GM23248 (cell line): ENCODE measurements around the gene RNF19B. TPM values are rescaled to one million over a fixed set of nuclear protein-coding genes. Genes with fewer than 3 reads are reported as not detected.

Experiments used
- DNase-seq: peaks from one replicate; pipeline ENCODE4 v3.0.0-alpha.2; 2015
- H2AFZ ChIP-seq: fragments of 200-600 bp; sonication (generic); 2 replicates; pipeline ENCODE4 v1.6.1; 2016; ENCODE audit warnings: antibody characterized with exemption
- H3F3A ChIP-seq: fragments of 200-600 bp; sonication (generic); 2 replicates; pipeline ENCODE4 v1.6.1; 2016; ENCODE audit warnings: mild to moderate bottlenecking, antibody characterized with exemption, mixed run types; ENCODE audit not compliant: insufficient read depth
- H3K27ac ChIP-seq: fragments of 200-600 bp; sonication (generic); 2 replicates; pipeline ENCODE4 v1.5.1; 2016; ENCODE audit warnings: mild to moderate bottlenecking
- H3K27me3 ChIP-seq: fragments of 200-600 bp; sonication (generic); replicated peaks from 2 replicates; pipeline ENCODE4 v1.6.1; 2016; ENCODE audit warnings: mild to moderate bottlenecking; ENCODE audit not compliant: insufficient read depth
- H3K36me3 ChIP-seq: fragments of 200-600 bp; sonication (generic); 2 replicates; pipeline ENCODE4 v1.6.1; 2016; ENCODE audit warnings: low read depth, mild to moderate bottlenecking
- H3K4me1 ChIP-seq: fragments of 200-600 bp; sonication (generic); 2 replicates; pipeline ENCODE4 v1.6.1; 2016; ENCODE audit warnings: mild to moderate bottlenecking; ENCODE audit not compliant: insufficient read depth
- H3K4me2 ChIP-seq: fragments of 200-600 bp; sonication (generic); one replicate; pipeline ENCODE4 v1.6.1; 2016; ENCODE audit warnings: mild to moderate bottlenecking; ENCODE audit not compliant: unreplicated experiment
- H3K4me3 ChIP-seq: fragments of 200-600 bp; sonication (generic); 2 replicates; pipeline ENCODE4 v1.5.1; 2016; ENCODE audit warnings: mild to moderate bottlenecking
- H3K79me2 ChIP-seq: fragments of 200-600 bp; sonication (generic); 2 replicates; pipeline ENCODE4 v1.6.1; 2016; ENCODE audit warnings: mild to moderate bottlenecking; ENCODE audit not compliant: insufficient read depth
- H3K9ac ChIP-seq: fragments of 200-600 bp; sonication (generic); 2 replicates; pipeline ENCODE4 v1.6.1; 2016; ENCODE audit warnings: mild to moderate bottlenecking
- H3K9me2 ChIP-seq: fragments of 200-600 bp; sonication (generic); 2 replicates; pipeline ENCODE4 v1.6.1; 2016; ENCODE audit warnings: mixed run types, mild to moderate bottlenecking, moderate library complexity; ENCODE audit not compliant: insufficient read depth
- H3K9me3 ChIP-seq: fragments of 200-600 bp; sonication (generic); one replicate; pipeline ENCODE4 v1.6.1; 2017; ENCODE audit warnings: low read depth
- H4K20me1 ChIP-seq: fragments of 200-600 bp; sonication (generic); 2 replicates; pipeline ENCODE4 v1.6.0; 2016; ENCODE audit not compliant: insufficient read depth
- EZH2 ChIP-seq: fragments of 200-600 bp; sonication (generic); IDR thresholded peaks from 2 replicates; pipeline ENCODE4 v1.6.1; 2018; ENCODE audit warnings: antibody characterized with exemption, mild to moderate bottlenecking; ENCODE audit not compliant: insufficient read depth, poor library complexity, severe bottlenecking
- EZH2phosphoT487 ChIP-seq: fragments of 200-600 bp; sonication (generic); IDR thresholded peaks from 2 replicates; pipeline ENCODE4 v1.6.1; 2018; ENCODE audit warnings: antibody characterized with exemption, moderate library complexity, mild to moderate bottlenecking, low read depth; ENCODE audit not compliant: insufficient read depth
- WGBS, 2 experiments: methylation state at CpG; one replicate each; pipeline ENCODE4 v1.1.6; 2015 to 2017; ENCODE audit warnings: low lambda C conversion rate in 2 of 2, low coverage in 1 of 2; ENCODE audit errors: missing lambda C conversion rate in 2 of 2; 5-methylcytosine and 5-hydroxymethylcytosine counted together
- in situ Hi-C: fragments of 300-500 bp; cut with MboI; formaldehyde crosslinking; loops from 2 replicates; pipeline ENCODE4 v1.15.0; 2020
- polyA plus RNA-seq: library from polyadenylated mRNA; unstranded; fragments of >200 nt; fragmentation: Nextera tagmentation; extraction: Ambion mirVana; gene quantifications from 2 replicates; pipeline ENCODE4 v1.2.1, GENCODE V29; 2016
- total RNA-seq: library from RNA; depleted of rRNA; stranded (reverse); fragments of >200 nt; shearing (Covaris generic); gene quantifications from 2 replicates; pipeline ENCODE4 v1.2.3, GENCODE V29; 2014

The RNF19B gene
- total and polyA plus RNA-seq, 2 experiments from 2014 or later = 1.5 to 11.1 TPM

GRCh38 chr1:32991819-32992488 lies 27.3 kb upstream of the RNF19B start:
- Histone ChIP-seq H3K9me2 (no peaks in the 10 kb centered on the region), H4K20me1 (no peaks in the 10 kb centered on the region), H3K9ac (peak overlapping the region; percentile 59), H3K4me3 (no peak overlapping the region), H3K79me2 (no peaks in the 10 kb centered on the region), H3F3A (peaks cover 42% of the 10 kb centered on the region), H3K36me3 (no peaks in the 10 kb centered on the region), H3K4me2 (peak overlapping the region; percentile 48), H3K27me3 (no peaks in the 10 kb centered on the region), H2AFZ (no peak overlapping the region), H3K4me1 (peaks cover 35% of the 10 kb centered on the region), H3K27ac (peak overlapping the region; percentile 80), H3K9me3 (no peaks in the 10 kb centered on the region)
- TF ChIP-seq EZH2 = no peak
- TF ChIP-seq EZH2phosphoT487 = no peak
- no peak for DNase-seq
- WGBS, 2 experiments = 84 to 89% methylated on average over 9 of the region's 9 CpGs
- in situ Hi-C loops = no loop called here

GRCh38 chr1:32991386-32991785 lies 26.8 kb upstream of the RNF19B start:
- Histone ChIP-seq H3K4me3 (no peak overlapping the region), H3K9me3 (no peaks in the 10 kb centered on the region), H4K20me1 (no peaks in the 10 kb centered on the region), H3K9ac (no peak overlapping the region), H2AFZ (no peak overlapping the region), H3K27me3 (no peaks in the 10 kb centered on the region), H3K36me3 (no peaks in the 10 kb centered on the region), H3K4me1 (peaks cover 31% of the 10 kb centered on the region), H3K9me2 (no peaks in the 10 kb centered on the region), H3K27ac (peak overlapping the region; percentile 80; the same call in 1 of the 2 replicates), H3F3A (peaks cover 37% of the 10 kb centered on the region), H3K79me2 (no peaks in the 10 kb centered on the region), H3K4me2 (no peak overlapping the region)
- TF ChIP-seq EZH2 = no peak
- no peak for TF ChIP-seq EZH2phosphoT487
- WGBS, 2 experiments = 81 to 85% methylated on average over 5 of the region's 5 CpGs
- in situ Hi-C loops = no loop called here
- no peak for DNase-seq

- Histone ChIP-seq H3K36me3 (no peaks in the 10 kb centered on the region), H3K4me2 (no peak overlapping the region), H3K79me2 (no peaks in the 10 kb centered on the region), H4K20me1 (no peaks in the 10 kb centered on the region), H3F3A (peaks cover 37% of the 10 kb centered on the region), H3K4me3 (no peak overlapping the region), H3K9ac (no peak overlapping the region), H3K27me3 (no peaks in the 10 kb centered on the region), H3K4me1 (peaks cover 31% of the 10 kb centered on the region), H3K9me3 (no peaks in the 10 kb centered on the region), H3K27ac (no peak overlapping the region), H3K9me2 (no peaks in the 10 kb centered on the region), H2AFZ (no peak overlapping the region)
- no peak for DNase-seq
- TF ChIP-seq EZH2 (no peak), EZH2phosphoT487 (no peak)
- in situ Hi-C loops = no loop called here
- 94 to 96% methylated on average over 5 of the region's 5 CpGs for WGBS, 2 experiments
Measured at GRCh38 chr1:32990887-32991286, 26.3 kb upstream of the RNF19B start.

- in situ Hi-C loops = no loop called here
- H3K27ac ChIP-seq = peak overlapping the region; percentile 89
- peaks cover 35% of the 10 kb centered on the region for H3K4me1 ChIP-seq
- no peak overlapping the region for H2AFZ ChIP-seq
- WGBS, 2 experiments = 33 to 35% methylated on average over 6 of the region's 6 CpGs
- H3K9me2 ChIP-seq = no peaks in the 10 kb centered on the region
- no peak for TF ChIP-seq EZH2
- no peak for TF ChIP-seq EZH2phosphoT487
- H3K36me3 ChIP-seq = no peaks in the 10 kb centered on the region
- peak overlapping the region; percentile 58 for H3K4me2 ChIP-seq
- no peaks in the 10 kb centered on the region for H3K79me2 ChIP-seq
- H3F3A ChIP-seq = peaks cover 41% of the 10 kb centered on the region
- no peaks in the 10 kb centered on the region for H4K20me1 ChIP-seq
- peak; percentile 97 for DNase-seq
- H3K9me3 ChIP-seq = no peaks in the 10 kb centered on the region
- peak overlapping the region; percentile 29 for H3K4me3 ChIP-seq
- peak overlapping the region; percentile 65 for H3K9ac ChIP-seq
- H3K27me3 ChIP-seq = no peaks in the 10 kb centered on the region
Measured at GRCh38 chr1:32989160-32990050, 24.8 kb upstream of the RNF19B start.
